T-helper 1 cell (primary cell): ENCODE measurements around the gene CMC1.
"Not testable (repeated sequence)": the region's sequence is repeated elsewhere in the genome, so short reads cannot be mapped to it uniquely, and the experiment has no call there.

ENCODE experiments used
- DNase-seq, 5 donors: peaks; one replicate each; pipeline ENCODE4 v3.0.0-alpha.2; 2012 to 2020

Gene CMC1

DNA sequence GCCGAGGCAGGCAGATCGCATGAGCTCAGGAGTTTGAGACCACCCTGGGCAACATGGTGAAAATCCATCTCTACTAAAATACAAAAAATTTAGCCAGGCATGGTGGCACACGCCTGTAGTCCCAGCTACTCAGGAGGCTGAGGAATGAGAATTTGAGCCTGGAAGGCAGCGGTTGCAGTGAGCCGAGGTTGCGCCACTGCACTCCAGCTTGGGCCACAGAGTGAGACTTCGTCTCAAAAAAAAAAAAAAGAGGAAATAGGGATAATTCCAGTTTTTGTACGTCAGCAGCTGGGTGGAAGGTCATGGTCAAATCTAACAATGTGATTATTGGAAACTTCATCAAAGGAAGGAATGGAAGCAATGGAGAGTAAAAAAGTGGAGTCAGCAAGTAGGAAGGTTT lies 3.1 kb downstream of the CMC1 start:
- no peak for DNase-seq

DNA sequence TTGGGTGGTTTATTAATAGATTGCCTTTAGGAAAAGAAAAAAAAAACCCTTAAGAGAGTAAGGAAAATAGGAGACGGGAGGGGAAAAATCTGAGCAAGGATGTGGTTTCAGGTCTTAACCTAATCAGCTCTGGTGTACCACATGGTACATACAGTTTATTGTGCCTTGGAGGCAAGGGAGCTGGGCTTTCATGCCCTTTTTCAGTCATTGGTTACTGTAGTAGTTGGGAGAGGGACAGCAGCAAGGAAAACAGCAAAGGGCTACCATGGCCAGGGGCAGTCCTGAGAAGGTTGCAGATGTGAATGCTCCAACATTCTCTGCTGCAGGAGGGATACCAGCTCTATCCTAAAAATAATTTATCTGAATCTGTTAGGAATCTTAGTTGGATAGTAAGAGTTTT lies 5.9 kb downstream of the CMC1 start:
- no peak for DNase-seq

DNA sequence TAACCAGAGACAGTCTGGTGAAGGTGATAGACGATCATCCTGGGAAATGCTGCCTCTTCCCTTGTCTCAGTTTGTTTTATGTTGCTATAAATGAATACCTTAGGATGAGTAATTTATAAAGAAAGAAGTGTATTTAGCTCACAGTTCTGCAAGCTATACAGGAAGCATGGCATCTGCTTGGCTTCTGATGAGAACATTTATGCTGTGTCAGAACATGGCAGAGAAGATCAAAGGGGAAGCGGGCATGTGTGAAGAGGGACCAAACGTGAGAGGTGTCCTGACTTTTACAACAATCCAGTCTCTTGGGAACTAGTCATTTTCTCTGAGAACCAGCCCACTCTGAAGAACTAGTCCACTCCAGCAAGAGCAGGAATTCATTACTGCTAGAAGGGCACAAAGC lies 9.6 kb downstream of the CMC1 start:
- peak in 1 of 5 donors; percentile 8 for DNase-seq

DNA sequence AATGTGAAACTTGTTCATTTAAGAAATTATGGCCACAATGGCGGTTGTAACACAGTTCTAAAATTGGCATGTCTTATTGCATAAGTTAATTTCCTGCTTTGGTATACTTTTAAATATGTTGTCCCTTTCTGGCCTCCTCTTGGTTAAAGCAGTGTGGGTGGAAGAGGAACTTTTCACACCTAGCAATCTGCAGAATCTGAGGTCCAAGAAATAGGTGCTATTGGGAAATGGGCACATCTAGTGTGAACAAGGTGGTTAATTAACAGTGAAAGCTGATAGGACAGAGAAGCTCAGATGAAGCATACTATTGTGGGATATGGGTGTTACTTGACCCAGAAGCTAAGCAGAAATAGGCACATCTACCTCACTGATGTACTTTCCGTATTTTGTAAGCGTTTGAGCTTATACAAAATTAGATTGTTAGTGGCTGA lies 10.6 kb downstream of the CMC1 start:
- peak in 1 of 5 donors; percentile 23 for DNase-seq

DNA sequence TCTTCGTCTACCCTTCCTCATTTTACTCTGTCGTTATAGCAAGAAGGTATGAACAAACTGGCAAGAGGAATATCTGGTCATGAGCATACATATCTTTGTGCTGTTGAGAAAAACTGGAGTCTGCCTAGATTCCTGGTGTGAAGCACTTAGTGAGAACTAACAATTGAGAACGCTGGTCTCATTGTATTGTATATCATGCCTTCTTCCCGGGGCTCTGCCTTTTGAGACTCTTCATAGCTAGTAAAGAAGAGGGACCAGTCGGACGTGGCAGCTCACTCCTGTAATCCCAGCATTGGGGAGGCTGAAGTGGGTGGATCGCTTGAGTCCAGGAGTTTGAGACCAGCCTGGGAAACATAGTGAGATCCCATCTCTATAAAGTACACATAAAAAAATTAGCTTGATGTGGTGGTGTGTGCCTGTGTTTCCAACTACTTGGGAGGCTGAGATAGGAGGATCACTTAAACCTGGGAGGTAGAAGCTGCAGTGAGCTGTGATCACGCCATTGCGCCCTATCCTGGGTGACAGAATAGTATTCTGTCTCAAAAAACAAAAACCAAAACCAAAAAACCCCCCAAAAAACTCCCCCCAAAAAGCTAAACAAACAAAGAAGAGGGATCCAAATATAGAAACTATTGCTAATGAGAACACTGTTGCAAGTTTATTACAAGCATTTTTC lies 11.8 kb downstream of the CMC1 start:
- DNase-seq, result no peak

DNA sequence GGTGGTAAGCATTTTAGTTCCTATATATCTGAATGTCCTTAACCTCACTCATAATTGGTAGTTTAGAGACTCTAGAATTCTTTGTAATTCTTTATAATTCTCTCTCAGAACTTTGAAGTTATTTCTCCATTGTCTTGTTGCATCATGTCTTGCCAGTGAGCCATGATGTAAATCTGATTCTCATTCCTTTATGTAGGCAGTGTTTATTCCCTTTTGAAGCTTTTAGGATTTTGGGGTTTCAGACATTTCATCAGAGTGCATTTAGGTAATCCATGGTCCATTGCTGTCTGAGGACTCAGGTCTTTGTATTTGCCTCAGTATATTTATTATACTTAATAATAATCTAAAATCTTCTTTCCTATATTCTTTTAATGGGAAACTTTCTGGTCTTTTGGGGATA lies 20.6 kb downstream of the CMC1 start:
- DNase-seq, result no peak

DNA sequence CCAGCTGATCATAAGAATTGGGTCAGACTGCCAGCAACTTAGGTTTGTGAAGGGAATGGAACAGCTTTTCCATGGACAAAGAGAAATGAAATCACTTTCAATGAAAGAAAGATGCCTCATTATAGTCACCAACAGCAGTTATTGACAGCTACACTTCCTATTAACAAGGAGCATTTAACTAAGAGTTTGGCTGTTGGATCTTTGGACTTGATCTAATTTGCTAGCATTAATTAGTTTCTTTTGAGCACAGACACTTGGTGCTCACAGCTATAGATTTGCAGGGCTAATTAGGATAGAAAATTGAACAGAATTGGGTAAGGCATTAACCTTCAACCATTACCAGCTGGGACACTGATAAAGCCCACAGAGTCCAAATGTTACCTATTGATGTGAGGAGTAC lies 24.2 kb downstream of the CMC1 start:
- no peak for DNase-seq

DNA sequence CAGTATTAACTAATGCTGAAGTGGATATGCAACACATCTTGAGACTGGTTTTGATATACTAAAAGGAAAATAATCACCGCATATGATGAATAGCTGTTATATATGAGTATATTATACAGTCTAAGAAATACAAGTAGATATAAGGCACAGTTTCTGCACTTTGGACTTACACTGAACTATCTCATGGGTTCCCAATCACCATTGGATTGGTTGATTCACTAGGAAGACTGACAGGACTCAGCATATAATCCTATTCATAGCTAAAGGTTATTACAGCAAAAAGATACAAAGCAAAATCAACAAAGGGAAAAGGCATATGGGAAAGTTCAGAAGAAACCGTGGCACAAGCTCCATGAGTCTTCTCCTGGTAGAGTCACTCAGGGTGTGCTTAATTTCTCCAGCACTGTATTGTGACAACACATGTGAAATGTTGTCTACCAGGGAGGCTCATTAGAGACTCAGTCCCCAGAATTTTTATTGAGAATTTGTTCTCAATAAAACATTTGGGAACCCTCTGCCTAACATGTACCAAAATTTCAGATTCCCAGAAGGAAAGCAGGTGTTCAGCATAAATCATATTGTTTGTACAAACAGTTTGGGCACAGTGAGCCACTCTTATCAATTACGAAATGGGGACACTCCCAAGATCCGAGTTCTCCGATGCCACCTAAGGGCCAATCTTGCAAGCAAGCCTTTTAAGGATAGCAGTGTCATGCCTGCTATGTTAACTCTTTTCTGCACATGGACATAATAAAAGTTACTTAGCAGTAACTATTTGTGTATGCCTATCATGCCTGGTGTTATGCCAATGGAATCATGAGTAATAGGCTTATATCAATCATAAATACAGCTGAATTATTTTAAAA lies 26.8 kb downstream of the CMC1 start:
- no peak for DNase-seq

DNA sequence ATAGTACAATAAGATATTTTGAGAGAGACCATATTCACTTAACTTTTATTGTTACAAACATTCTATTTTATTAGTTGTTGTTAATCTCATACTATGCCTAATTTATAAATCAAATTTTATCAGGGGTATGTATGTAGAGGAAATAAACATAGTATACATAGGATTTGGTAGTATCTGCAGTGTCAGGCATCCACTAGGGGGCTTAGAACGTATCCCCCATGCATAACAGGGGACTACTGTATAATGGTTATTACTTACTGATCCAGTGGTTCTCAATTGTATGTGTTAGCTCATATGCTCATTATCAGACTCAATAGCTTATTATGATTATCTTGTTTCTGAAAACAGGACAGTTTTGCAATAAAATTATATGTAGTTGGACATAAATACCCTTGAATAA lies 27.6 kb downstream of the CMC1 start:
- DNase-seq, result no peak

DNA sequence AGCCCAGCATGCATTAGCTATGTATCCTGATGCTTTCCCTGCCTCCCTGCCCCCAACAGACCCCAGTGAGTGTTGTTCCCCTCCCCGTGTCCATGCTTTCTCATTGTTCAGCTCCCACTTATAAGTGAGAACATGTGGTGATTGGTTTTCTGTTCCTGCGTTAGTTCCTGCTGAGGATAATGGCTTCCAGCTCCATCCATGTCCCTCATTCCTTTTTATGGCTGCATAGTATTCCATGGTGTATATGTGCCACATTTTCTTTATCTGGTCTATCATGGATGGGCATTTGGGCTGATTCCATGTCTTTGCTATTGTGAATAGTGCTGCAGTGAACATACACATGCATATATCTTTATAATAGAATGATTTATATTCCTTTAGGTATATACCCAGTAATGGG lies 28.5 kb downstream of the CMC1 start:
- DNase-seq, result not testable (repeated sequence)

DNA sequence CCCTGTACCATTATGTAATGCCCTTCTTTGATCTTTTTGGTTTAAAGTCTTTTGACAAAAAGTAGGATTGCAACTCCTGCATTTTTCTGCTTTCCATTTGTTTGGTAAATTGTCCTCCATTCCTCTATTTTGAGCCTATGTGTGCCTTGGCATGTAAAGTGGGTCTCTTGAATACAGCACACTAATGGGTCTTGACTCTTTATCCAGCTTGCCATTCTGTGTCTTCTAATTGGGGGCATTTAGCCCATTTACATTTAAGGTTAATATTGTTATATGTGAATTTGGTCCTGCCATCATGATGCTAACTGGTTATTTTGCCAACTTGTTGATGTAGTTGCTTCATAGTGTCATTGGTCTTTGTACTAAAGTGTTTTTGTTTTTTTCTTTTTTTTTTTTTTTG lies 32.4 kb downstream of the CMC1 start:
- no peak for DNase-seq

DNA sequence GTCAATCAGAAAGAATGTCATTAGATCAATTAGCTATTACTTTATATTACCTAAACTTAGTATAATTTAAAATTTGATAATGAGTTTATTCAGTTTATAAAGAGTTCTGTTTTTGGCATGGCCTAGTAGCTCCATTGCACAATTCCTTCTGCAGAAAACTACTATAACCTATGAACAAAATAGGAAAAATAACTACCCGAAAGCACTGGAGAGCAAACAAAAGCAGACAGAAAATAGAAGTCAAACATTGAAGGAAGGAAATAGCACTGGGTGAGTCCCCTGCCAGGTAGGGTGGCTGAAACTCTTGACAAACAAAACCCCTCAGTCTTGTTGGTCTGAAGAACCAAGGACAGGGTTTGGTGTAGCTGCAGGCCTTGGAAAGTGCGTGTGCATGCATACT lies 37.5 kb downstream of the CMC1 start:
- no peak for DNase-seq

DNA sequence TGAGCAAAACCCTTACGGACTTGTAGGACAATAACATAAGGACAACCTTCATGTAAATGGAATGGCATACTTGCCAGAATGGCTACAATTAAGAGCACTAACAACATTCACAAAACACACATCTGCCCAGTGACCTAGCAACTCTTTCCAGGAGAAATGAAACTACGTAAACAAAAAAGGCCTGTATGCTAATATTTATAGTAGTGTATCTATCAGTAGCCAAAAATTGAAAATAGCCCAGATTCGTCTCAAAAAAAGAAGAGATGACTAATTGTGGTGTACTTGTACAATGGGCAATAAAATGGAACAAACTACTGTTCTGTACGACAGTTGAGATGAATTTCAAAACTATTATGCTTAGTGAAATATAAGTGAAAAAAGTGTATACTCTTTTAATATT lies 38.4 kb downstream of the CMC1 start:
- DNase-seq, result no peak

DNA sequence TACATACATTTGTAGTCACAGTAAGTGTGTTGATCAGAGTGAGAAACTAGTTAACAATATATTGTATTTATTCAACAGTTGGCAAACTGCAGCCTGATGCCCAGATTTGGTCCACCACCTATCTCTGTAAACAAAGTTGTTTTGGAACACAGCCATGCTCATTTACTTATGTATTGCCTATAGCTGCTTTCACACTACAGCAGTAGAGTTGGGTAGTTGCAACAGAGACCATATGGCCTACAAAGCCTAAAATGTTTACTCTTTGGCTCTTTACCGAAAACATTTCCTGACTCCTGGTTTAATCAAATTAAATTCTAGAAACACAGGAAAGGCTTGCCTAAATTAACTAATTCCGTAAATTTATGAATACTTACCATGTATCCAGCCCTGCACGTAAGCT lies 39.4 kb downstream of the CMC1 start:
- no peak for DNase-seq

DNA sequence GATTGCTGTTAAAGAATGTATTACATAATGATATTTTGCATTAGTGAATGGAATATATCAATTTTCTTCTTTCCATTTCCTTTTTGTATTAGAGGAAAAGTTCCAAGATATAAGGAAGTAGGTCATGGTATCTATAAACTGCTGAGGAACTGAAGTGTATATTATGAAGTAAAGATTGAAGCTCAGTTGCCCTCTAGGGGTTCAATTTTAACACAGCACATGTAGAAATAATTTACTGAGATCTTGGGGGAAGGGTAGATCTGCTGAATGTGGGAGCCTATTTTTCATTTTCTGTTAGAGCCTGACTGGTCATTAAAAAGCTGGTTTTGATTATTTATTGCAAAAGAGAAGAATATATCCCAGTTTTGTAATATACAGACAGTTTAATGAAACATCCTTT lies 45.2 kb downstream of the CMC1 start:
- DNase-seq, result peak in 1 of 5 donors; percentile 29

DNA sequence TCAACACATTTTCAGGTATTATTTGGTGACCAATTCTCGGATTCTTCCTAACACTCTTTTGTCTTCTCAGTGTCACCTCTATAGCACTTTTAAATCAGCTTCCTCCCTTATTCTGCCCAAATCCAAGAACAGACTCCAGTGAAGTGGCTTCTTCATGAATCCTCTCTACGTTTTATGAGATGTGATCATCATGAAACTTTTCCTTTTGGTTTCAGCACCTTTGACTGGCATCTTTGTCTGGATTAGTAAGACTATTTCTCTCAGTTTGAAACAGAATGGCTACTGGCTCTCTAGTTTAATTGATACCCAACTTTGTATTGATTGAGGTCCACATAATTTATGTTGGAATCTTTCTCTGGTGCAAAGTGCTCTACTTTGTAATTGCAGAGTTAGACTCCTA lies 45.6 kb downstream of the CMC1 start:
- no peak for DNase-seq

DNA sequence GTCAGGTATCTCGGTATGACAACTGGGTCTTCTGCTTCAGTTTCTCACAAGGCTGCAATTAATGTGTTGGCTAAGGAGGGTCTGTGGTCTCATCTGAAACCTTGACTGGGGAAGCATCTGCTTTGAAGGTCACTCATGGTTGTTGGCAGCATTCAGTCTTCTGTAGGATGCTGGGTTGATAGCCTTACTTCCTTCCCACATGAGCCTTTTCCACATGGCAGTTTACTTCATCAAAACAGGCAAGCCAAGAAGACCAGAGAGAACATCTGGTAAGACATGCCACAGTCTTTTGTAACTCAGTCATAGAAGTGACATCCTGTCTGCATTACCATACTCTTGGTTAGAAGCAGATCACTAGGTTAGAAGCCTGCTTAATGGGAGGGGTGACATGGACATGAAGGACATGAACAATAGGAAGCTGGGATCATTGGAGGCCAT lies 49.5 kb downstream of the CMC1 start:
- no peak for DNase-seq

DNA sequence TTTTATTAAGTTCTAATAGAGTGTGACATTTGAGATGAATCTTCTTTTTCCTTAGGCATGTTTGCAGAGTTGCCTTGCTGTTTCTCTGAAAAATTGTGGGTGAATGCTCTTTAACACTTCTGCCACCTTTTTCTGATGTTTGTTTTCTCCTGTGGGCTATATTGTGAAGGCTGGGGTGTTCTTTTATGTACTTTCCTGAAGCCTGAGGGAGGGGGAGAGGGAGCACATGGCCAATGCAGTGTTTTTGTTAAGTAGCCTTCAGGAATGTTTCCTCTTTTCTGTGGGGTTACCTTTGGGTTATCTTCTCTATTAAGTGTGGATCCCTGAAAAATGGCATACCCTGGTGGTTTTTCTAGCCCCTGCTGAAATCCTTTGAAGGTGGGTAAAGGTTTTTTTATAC lies 50.2 kb downstream of the CMC1 start:
- no peak for DNase-seq

DNA sequence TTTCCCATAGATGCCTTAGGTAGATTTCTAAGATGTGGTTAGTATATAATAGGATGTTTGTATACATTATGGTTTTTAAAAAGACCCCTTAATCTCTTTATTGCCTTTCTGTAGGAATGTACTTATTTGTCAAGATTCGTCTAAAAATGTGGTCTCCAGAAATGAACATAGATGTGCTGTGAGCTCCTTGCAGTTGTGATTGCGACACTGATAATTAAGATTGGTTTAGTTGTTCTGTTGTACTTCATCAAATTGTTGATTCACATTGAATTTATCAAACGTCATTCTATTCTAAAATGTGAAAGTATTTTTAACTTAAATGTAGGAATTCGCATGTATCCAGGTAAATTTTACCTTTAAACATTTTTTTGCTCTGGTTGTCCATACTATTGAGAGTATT lies 51.2 kb downstream of the CMC1 start:
- DNase-seq, result no peak

DNA sequence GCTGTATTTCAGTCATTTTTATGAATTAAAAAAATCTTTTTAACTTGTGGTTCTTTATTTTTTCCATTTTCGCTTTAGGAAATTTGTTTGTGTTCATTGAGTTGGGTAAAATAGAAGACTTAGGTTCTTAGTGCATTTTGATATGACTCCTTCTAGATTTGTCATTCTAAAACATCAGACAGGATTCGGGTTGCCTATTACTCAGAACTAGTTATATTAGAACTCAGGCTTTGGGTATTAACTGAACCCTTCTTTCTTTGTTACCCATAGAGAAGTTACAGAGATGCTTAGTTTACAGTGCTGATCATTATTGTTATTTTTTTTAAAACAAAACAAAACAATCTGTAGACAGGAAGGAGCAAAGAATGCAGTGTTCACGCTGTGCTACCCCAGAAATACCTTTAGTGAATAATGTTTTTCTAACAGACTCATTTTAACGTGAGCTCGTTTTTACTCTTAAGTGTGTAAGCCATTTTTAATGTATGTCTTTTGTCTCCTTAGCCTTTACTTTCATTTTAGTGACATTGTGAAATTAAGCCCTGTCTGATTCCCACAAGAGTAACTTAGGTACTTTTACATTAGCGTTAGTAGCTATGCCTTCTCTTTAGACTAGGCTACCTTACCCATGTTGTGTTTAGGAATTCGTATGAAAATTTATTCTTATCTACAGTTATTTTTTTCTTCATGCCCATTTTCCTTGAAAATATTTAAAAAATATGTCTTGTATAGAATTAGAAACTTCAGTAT lies 53.4 kb downstream of the CMC1 start:
- no peak for DNase-seq

DNA sequence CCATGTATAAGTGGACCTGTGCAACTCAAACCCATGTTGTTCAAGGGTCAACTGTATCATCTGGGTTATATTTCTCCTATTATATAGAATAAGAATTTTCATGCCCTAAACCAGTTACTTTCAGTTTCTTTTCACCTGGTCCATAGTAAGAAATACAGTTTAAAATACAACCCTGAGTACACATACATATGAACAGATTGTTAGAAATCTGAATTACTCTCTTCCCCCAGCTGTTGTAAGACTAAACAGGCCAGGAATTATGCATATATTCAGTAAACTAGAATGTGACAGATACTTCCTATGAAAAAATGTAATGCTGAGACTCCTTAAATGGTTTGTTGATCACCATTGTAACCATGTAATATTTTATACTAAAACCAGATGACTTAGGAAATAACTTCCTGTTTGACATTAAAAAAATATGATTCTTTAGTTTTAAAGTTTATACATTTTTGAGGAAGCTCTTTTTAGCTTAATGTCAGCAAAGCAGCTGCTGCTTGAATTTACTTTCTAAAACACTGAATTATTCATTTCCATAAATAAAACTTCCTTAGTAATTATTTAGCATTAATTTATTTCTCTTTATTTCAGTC lies 54.6 kb downstream of the CMC1 start:
- DNase-seq, result no peak

DNA sequence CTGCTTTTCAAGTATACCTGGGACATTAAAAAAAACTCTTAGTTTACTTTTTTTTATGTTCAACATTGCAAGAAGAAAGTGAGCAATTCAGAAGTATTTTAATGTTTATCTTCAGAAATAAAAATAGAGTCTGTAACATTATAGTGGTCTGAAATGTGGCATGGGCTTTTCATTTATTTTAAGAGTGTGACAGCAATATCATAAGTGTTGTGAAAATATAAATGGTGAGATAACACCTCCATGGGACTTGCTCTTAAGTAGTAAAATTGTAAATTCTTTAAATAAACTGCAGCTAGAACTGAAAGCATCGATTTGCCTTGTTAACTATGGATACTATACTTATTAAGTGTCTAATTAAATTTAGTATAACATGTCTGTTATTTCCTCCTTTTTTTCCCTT lies 58.3 kb downstream of the CMC1 start:
- no peak for DNase-seq

DNA sequence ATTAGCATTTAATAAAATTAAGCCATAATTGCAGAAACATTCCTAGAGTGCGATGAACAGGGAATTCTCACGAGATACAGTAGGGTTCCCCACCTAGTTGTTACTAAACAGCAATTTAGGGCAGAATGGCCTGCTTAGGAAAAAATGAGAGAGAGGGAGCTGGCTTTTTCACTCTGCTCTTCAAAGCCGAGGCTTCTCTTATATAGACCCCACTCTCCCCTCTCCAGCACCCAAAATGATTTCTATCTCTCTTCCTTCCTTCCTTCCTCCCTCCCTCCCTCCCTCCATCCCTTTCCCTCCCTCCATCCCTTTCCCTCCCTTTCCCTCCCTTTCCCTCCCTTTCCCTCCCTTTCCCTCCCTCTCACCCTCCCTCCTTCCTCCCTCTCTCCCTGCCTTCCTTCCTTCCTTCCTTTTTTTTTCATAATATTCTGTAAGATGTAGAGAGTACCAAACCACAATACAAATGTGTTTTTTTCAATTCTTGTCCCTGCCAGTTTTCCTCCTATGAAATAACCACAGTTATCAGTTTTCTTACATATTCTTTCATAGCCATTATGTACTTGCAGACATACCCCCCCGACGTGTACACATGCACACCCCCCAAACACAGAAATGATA lies 59.0 kb downstream of the CMC1 start:
- DNase-seq, result no peak
